ENCODE measurements around the gene LIX1L. TPM values are rescaled to one million over a fixed set of nuclear protein-coding genes. Genes with fewer than 3 reads are reported as not detected.

Gene LIX1L
- total and polyA plus RNA-seq, 2 of the 13 experiments (the other 11 are each of a cell fraction or from before 2014, with no cell fraction given) = 8.1 to 24.9 TPM

DNA sequence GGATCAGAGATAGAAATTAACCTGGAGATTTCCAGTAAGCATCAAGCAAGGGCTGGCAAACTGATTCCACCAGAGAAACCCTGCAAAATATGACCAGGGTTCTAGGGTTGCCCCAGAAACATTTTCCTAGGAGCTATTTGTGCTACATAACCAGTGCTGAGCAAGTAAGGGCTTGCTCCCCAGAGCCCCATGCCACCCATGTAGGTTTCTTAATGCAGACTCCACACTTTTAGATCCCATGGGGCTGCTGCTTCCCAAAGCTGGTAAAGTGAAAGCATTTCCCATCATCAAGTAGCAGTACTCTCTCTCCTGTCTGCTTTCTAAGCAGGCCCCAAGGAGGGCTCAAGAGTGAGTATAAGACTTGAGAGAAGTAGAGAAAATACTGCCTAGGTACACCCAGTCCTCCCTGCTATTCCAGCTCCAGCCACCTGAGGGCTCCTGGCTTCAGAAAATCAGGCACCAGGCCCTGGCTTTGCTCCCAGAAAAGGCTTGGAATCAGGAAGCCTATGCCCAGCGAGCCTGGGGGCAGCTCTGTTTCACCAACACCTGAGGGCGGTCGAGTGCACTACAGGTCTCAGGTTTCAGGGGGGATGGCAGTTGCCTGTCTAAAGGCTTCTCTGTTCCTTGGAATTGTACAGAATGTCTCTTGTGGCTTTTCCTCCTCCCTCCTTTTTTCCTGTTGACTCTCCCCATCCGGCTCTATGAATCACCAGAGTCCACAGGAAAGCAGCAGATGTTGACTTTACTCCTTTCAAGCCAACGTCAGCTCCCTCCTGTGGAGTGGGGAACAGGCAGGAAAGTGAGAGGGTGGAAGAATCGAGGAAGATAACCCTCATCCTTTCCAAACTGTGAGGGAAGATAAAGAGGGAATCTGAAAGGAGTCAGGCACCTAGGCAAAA lies 66.0 kb downstream of the LIX1L start (continued):
- TF ChIP-seq, protein P1, sequence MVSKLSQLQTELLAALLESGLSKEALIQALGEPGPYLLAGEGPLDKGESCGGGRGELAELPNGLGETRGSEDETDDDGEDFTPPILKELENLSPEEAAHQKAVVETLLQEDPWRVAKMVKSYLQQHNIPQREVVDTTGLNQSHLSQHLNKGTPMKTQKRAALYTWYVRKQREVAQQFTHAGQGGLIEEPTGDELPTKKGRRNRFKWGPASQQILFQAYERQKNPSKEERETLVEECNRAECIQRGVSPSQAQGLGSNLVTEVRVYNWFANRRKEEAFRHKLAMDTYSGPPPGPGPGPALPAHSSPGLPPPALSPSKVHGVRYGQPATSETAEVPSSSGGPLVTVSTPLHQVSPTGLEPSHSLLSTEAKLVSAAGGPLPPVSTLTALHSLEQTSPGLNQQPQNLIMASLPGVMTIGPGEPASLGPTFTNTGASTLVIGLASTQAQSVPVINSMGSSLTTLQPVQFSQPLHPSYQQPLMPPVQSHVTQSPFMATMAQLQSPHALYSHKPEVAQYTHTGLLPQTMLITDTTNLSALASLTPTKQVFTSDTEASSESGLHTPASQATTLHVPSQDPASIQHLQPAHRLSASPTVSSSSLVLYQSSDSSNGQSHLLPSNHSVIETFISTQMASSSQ (IDR thresholded peaks at IDR 0.05; ENCODE audit: low read depth) = no peak
- TF ChIP-seq, protein P1 (CRISPR knock-in tag; IDR thresholded peaks at IDR 0.05; ENCODE audit: borderline replicate concordance) = no peak; the same call in 1 of the 2 replicates
- TF ChIP-seq ZNF616 (CRISPR knock-in tag; IDR thresholded peaks at IDR 0.05; ENCODE audit: low read depth) (no peak), NR3C1 (CRISPR knock-in tag; IDR thresholded peaks at IDR 0.05) (no peak), BRCA1 (CRISPR knock-in tag; IDR thresholded peaks at IDR 0.05) (no peak), ZNF232 (CRISPR knock-in tag; IDR thresholded peaks at IDR 0.05; ENCODE audit: borderline replicate concordance) (peak; percentile 73; the same call in 1 of the 2 replicates), ARNT2 (CRISPR knock-in tag; IDR thresholded peaks at IDR 0.05; ENCODE audit: low read depth) (no peak), ZNF205 (CRISPR knock-in tag; IDR thresholded peaks at IDR 0.05) (no peak), ZNF792 (CRISPR knock-in tag; IDR thresholded peaks at IDR 0.05) (peak; percentile 69; the same call in 1 of the 2 replicates), KDM3A (CRISPR knock-in tag; IDR thresholded peaks at IDR 0.05; ENCODE audit: low read depth) (peak; percentile 59; the same call in 1 of the 2 replicates), HDAC1 (CRISPR knock-in tag; IDR thresholded peaks at IDR 0.05) (peak; percentile 86), ZBTB1 (CRISPR knock-in tag; IDR thresholded peaks at IDR 0.05; ENCODE audit: borderline replicate concordance) (no peak), SYNCRIP (IDR thresholded peaks at IDR 0.05; ENCODE audit: insufficient read depth, low read depth, low read length) (no peak), ZBTB20 (CRISPR knock-in tag; IDR thresholded peaks at IDR 0.05; ENCODE audit: borderline replicate concordance, low read depth) (0 out of 2 replicates have a peak, but pooled peaks have one; percentile 62), ZNF124 (CRISPR knock-in tag; IDR thresholded peaks at IDR 0.05) (peak; percentile 62; the same call in 1 of the 2 replicates), TP53 (CRISPR knock-in tag; conservative IDR thresholded peaks at IDR 0.05) (peak; percentile 78; the same call in 1 of the 2 replicates), SOX13 (IDR thresholded peaks at IDR 0.05) (0 out of 2 replicates have a peak, but pooled peaks have one; percentile 46), SOX13 (CRISPR knock-in tag; conservative IDR thresholded peaks at IDR 0.05 in 1 of 2, IDR thresholded peaks at IDR 0.05 in 1 of 2) (peak in 1 of 2 experiments; percentile 73; a peak in 2 of 4 replicates), SOX6 (IDR thresholded peaks at IDR 0.05) (no peak), SOX6 (CRISPR knock-in tag; IDR thresholded peaks at IDR 0.05) (peak; percentile 81)
- TF ChIP-seq, protein P2, sequence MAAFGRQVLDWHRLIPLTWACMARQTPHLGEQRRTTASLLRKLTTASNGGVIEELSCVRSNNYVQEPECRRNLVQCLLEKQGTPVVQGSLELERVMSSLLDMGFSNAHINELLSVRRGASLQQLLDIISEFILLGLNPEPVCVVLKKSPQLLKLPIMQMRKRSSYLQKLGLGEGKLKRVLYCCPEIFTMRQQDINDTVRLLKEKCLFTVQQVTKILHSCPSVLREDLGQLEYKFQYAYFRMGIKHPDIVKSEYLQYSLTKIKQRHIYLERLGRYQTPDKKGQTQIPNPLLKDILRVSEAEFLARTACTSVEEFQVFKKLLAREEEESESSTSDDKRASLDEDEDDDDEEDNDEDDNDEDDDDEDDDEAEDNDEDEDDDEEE (CRISPR knock-in tag; IDR thresholded peaks at IDR 0.05) = 0 out of 2 replicates have a peak, but pooled peaks have one; percentile 30
- TF ChIP-seq, protein P3, sequence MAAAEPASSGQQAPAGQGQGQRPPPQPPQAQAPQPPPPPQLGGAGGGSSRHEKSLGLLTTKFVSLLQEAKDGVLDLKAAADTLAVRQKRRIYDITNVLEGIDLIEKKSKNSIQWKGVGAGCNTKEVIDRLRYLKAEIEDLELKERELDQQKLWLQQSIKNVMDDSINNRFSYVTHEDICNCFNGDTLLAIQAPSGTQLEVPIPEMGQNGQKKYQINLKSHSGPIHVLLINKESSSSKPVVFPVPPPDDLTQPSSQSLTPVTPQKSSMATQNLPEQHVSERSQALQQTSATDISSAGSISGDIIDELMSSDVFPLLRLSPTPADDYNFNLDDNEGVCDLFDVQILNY (CRISPR knock-in tag; conservative IDR thresholded peaks at IDR 0.05) = no peak

All from HepG2 (cell line).